Stimulated activated CD4-positive, alpha-beta T cell treated with anti-CD3 and anti-CD28 coated beads, Interleukin-4, amount 100 ng/mL, for 1 hour (primary cell): ENCODE data around the gene IGFBP7.

Source experiments
- DNase-seq: peaks from one replicate; pipeline ENCODE4 v3.0.0-alpha.2; 2020

Gene IGFBP7

DNA sequence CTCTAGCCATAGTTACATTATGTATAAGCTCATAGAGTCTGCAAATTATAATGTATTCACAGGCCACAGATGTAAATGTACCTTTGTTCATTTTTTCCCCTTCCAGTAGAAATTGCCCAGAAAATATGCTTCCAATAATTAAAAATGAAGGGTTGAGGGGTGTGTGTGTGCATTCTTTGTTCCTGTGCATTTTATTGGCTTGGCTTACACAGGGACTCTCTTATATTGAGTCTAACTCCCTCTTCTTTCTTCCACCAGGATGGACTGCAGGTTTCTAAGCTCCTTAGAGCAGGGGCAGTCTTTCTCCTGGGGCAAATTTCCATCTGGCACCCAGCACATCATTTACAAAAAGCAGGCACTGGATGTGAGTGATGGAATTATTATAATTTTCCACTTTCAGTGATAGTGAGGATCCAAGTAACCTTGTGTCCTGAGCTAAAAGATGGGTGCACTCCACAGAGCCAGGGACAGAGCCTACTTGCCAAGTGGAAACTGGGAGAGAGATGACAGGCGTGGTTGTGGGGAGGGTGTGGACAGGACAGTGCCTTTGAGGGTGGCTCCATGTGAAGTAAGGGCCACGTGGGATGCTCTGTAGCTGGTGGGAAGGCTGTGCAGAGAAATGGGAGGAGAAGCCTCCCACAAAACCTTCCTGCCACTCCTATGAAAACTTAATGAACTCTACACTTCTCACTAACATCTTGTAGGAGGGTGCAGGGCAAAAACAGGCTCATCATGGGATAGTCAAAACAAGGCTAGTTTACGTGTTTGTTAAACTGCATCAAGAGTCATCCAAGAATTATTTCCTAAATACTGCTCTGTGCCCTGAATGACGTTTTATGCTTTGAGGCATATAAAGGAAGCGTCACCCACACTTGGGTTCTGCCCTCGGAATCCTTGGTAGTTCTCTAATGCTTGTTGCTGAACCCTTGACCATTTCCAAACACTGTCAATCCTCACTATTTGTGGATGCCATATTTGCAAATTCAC is 16.0 kb downstream of the IGFBP7 start:
- no peak for DNase-seq

DNA sequence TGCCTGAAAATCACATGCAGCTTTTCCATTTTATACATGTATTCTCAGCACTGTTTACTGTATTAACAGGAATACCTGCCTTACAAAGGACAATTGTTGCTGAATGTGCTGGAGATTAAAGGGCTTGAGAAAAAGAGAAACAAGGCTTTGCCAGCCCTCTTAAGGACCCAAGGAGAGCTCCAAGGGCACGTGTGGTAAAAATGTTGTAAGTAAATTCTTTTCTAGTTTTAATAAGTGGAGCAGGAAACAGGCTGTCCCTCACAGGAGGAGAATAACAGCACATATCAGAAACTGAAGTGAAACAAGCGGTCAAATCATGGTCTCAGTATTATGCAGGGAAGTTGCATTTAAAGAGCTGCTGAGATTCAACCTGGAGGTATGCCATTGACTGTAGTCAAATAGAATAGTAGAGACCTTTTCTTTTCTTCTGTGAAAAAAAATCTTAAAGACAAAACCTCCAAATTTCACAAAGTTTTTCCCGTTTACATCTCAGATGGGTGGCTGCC is 18.5 kb downstream of the IGFBP7 start:
- no peak for DNase-seq

DNA sequence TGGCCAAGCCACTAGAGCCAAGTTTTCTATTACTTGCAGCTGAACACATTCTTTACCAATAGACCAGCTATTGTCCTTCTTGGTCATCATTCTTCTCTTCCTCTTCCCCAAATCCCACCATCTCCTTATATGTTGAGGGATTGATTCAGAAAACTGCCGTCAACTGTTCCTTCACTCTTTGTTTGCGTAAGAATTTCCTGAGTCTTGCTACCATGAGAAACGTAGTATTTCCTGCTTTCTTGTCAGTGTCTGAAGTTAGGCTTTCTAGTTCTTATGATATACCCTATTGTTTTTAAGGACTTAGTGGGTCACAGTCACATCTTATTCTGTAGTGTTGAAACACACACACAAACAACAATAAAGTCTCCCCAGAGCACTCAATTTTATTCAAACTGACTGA is 20.1 kb downstream of the IGFBP7 start:
- DNase-seq, result no peak

DNA sequence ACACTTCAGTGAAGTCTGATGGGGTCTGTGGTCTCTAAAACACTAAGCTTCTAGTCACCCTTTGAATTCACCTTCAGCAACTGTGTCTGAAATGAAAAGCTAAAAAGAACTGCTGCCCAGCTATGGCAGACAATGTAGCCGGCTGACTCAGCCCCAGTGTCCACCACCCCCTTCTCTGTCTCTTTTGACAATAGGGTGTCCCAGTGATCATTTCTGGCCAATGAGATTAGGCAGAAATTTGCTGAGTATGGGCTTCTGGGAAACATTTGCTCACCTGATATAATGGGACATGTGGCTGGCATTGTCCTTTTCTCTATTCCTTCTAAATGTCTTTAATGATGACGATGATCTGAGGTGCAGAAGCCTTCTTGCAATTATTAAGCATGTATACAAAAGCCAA is 20.6 kb downstream of the IGFBP7 start:
- no peak for DNase-seq

- DNase-seq, result no peak
Measured at GRCh38 chr4:57086031-57086723, 24.0 kb downstream of the IGFBP7 start.

DNA sequence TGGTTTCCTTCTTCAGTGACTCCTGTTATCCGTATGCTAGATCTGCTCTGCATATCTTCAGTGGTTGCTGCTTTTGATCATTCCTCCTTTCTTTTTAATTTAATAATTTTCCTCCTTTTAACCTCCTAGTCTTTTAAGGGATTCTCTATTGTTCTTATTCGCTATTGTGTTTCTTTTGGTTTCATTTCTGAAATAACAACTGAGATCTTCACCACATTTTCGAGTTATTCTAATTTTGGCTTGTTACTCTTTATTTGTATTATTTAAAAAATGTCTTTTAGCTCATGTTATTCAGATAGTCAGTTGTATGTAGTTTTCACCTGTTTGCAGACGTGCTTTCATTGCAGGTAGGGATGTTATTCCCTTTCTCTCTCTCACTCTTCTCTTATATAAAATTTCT is 24.9 kb downstream of the IGFBP7 start:
- DNase-seq, result no peak

GRCh38 chr4:57084360-57084759 is 25.8 kb downstream of the IGFBP7 start:
- no peak for DNase-seq

- DNase-seq, result no peak
Measured at GRCh38 chr4:57083090-57083489, 27.1 kb downstream of the IGFBP7 start.

DNA sequence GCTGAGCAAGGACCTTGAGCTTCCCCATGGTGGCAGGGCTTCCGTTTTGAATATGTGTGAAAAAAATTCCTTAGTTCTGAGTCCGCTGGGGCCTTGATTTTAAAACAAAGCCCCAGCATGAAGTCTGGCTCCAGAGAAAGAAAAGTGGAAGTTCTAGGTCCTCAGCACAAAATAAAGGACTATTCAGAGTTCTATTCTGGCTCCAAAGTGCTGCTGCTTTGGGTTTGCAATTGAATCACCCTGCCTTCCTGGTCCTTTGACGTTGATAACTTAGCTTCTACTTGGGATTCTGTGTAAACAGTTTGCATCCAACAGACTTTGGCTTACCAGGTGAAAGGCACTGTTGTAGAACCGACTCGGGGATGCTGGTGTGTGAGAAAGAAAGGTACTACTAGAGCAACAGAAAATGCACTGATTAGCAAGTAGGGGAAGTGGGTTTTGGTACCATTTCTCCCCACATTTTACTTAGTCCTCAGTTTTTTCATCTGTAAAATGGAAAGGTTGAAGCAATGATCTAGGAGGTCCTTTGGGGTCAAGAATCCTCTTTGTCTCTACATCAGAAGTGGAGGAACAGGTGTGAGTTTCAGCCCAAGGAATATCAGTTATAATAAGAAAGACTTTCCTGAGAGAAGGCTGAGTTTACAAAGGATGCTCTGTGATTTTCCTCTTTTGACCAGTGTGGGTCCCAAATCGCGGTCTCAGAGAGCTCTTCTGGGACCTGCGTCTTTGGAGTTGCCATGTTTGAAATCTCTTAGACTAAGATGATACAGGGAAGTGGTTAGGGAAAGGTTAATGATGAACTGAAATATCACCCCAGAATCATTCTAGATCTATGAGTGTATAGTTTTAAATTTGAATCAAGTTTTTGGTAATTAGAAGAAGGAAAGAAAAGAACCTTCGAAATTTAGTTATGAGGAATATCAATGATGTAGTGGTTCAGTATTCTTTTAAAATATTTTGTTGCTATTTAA is 28.2 kb downstream of the IGFBP7 start:
- DNase-seq, result no peak

DNA sequence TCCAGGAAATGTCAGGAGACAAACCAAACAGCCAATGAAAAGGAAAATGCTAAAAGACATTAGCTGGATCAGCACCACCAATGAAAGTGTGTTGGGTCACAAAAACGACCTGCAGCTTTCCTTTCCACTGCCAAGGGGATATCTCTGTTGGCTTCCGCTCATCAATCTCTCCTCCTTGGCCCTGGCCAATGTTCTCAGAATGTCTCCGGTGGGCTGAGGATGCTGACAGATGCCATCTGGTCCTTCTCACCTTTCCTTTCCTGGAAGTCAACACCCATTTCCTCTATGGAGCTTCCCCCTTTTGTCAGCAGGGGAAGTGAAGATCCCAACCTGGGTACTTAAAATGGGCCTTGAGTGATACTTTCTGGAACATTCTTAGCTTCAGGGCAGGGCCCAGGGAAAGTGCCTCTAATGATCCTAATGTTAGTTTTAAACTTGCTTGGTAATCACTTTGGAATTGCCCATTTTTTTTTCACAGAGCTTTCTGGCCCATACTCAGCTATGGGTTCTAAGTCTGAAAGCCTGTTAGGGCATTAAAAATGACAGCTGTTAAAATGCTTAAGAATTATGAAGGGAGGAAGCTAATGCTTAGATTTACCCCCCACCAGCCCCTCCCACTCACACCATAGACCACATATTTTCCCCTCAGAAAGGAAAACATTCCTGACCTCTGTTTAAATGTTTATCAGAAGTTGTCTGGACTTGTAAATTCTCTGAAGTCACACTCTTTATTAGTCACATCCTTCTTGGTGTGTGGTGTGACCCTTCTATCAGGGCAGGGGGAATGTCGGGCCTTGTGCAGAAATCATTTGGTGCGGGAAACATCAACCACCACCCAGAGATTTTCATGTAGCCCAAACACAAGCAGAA is 29.2 kb downstream of the IGFBP7 start:
- DNase-seq, result no peak

DNA sequence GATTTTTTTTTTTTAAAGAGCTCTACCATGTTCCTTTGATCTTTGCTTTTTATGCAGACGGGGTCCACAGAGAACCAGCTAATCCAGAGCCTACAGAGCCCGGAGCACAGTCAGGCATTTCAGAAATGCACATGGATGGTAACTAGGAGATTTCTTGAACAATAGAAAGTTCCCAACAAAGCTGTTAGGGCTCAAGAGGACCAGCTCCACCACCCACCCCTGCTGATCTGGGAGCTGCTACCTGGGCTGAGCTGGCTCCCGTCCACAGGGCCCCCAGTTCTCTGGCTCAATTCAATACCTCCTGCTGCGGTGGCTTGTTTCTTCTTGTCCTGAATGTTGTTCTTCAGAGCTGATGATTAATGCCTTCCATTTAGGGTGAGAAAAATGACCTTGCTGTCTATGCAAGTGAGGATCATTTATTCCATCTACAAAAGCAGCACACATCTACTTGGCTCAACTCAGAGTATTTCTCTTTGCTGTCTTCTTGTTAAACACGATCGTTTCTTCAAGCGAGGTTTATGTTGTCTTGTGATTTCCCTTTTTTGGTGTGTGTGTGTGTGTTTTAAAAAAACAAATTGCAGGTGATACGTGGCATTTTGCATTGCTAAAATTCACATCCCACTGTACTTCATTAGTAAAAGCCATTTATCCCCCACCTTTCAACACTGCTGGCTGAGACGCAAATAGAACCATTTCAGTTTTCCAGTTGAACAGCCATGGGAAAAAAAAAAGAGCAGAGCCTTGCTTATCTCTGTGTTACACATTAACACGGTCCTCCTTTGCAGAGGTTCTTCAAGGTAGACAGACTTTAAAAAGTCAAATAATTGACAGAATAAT is 31.3 kb downstream of the IGFBP7 start:
- DNase-seq, result no peak

DNA sequence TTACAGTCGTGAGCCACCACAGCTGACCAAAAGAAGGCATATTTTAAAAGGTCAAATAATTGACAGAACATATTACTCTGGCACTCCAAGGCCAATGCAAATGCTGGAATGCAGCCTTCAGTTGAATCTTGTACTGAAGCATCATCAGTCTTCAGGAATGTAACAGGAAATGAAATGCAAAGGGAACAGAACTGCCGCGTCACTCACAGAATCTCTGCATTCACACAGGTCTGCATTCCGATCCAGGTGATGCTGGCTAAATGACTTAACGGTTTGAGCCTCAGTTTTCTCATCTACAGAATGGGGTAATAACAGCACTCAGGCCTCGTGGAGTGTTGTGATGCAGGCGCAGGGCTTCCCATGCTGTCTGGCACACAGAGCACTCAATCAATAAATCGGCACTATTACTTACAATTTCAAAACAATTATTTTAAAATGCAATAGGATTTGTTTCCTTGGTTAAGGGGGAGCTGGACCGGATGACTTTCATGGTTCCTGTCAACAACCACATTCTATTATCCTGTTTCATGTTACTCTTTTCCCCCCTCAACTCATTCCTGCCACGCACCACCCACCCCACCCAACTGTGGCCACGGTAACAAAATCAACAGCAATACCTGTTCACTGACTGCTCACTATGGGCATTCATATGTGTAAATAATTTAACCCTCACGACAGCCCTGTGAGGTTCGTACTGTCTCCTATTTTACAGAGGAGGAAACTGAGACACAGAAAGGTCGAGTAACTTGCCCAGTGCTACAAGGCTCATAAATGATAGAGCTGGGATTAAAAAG is 32.4 kb downstream of the IGFBP7 start:
- DNase-seq, result no peak

DNA sequence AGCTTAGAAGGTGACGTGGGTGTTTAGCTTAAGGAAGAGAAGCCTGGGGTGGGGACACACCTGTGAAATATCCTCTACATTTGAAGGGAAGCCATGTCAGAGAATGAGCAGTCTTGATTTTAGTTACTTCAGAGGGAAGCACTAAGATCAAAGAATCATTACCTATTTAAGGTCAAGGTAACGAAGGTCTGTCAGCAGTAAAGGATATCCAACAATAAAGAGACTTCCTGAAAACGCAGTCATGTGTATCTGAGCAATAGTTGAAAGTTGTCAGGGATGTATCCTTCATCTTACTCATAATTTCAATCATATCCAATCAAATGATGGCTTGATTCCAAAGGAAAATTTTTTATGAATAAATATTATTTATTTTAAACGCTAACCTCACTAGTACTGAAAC is 33.5 kb downstream of the IGFBP7 start:
- DNase-seq, result no peak

DNA sequence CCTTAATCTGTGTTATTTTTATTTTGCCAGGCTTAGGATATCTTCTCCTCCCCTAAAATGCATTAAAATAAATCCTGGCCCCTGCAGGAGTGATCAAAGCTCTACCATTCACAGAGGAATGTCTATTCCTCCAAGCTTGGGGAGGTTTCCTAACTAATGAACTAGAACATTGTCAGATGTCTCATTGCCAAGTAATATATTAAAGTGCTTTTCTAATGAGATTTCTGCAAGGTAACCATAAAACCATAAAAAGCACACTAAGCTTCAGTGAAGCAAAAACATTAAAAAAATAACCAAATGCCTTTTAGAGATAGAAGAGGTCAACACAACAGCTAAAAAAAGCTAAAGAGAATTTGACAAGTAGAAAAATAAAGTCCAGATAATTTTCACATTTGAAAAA is 34.8 kb downstream of the IGFBP7 start:
- DNase-seq, result no peak

- no peak for DNase-seq
Measured at GRCh38 chr4:57074744-57075143, 35.4 kb downstream of the IGFBP7 start.

- no peak for DNase-seq
Measured at GRCh38 chr4:57073559-57073958, 36.6 kb downstream of the IGFBP7 start.

DNA sequence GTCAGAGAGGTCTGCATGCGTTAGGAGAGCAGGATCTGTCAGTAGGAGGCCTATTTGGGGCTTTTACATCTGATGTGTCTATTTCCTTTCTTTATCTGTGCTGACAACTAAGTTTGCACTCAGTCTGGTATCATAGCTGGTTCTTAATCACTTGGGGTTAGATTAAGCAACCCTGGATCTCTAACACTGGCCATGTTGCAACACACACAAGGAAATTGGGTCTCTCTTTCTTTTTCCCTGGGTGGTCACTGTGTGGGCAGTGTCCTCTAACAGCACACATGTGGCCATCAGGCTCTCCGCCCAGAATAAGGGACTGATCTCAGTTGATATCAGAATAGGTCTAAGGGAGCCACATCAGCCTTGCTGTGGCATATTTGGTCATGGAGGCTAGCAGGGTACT is 38.9 kb downstream of the IGFBP7 start:
- DNase-seq, result no peak

- DNase-seq, result no peak
Measured at GRCh38 chr4:57070461-57070860, 39.7 kb downstream of the IGFBP7 start.

DNA sequence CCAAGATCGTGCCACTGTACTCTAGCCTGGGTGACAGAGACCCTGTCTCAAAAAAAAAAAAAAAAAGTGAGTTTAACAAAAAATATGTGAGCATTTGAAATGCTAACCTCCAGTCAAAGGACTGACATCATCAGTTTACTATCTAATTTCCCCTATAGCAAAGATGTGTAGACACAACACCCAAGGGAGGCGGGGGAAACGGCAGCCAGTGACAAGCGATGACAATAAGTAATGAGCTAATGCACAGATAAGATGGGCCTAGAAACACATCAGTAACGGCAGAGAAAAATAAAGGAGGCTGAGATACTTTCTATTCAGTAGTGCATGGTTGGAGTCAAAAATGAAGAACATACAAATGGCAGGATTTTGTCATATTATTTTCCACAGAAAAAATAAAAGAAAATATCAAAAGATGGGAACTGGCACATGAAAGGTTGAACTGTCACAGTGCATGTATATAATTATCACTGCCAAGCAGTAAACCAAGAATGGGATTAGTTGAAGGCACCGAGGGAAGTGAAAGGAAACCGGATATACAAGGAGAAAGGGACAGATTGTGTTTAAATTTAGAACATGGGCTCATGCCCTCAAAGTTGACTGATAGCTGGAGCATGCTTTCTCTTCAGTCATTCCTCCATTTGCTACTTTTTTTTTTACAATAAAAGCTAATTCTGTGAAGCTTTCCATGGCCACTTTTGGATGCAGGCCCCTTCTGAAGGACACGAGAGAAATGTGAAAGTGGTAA is 41.8 kb downstream of the IGFBP7 start:
- DNase-seq, result no peak
